ENCODE measurements around the gene TELO2.

GRCh38 chr16:1469693-1470201 lies 23.4 kb upstream of the TELO2 start:
- TF ChIP-seq CTCF (IDR thresholded peaks at IDR 0.05) (no peak), ZFX (IDR thresholded peaks at IDR 0.05; ENCODE audit: borderline replicate concordance) (no peak)
